DOHH2 (cell line): ENCODE results near the gene PTPRT.

ENCODE experiments used
- EZH2phosphoT487 ChIP-seq: fragments of 200-600 bp; sonication (generic); IDR thresholded peaks from 2 replicates; pipeline ENCODE4 v1.6.1; 2017; ENCODE audit warnings: borderline replicate concordance, mild to moderate bottlenecking, antibody characterized with exemption, low read length, moderate library complexity, mixed read lengths
- TF ChIP-seq, protein P1 (sequence below): fragments of 200-600 bp; sonication (generic); IDR thresholded peaks from one replicate; pipeline ENCODE4 v1.5.1; 2014; ENCODE audit warnings: antibody characterized with exemption, mild to moderate bottlenecking, low read depth, low read length; ENCODE audit not compliant: poor library complexity, severe bottlenecking

DNA sequence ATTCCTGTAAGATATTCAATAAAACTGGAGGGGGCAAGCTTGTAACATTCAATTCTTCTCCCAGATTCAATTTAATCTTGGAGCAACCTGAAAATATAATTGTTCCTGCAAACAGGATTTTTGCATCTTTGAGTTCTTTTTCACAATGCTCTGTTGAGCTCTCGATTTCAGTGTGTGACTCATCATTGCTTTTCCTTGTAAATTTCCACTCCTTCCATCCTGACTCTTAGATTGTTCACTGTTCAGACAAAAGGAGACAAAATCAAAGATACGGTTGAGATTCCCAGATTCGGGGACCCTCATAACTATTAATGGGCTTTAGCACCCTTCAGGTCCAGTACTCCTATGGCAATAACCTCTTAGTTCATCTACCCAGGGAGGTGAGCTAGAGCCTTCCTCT is 999.6 kb downstream of the PTPRT start:
- TF ChIP-seq, protein P1, sequence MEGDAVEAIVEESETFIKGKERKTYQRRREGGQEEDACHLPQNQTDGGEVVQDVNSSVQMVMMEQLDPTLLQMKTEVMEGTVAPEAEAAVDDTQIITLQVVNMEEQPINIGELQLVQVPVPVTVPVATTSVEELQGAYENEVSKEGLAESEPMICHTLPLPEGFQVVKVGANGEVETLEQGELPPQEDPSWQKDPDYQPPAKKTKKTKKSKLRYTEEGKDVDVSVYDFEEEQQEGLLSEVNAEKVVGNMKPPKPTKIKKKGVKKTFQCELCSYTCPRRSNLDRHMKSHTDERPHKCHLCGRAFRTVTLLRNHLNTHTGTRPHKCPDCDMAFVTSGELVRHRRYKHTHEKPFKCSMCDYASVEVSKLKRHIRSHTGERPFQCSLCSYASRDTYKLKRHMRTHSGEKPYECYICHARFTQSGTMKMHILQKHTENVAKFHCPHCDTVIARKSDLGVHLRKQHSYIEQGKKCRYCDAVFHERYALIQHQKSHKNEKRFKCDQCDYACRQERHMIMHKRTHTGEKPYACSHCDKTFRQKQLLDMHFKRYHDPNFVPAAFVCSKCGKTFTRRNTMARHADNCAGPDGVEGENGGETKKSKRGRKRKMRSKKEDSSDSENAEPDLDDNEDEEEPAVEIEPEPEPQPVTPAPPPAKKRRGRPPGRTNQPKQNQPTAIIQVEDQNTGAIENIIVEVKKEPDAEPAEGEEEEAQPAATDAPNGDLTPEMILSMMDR, result no peak
- no peak for TF ChIP-seq EZH2phosphoT487
